NCI-H748 (cell line): ENCODE results near the gene GPAM.
"Not testable (repeated sequence)": the region's sequence is repeated elsewhere in the genome, so short reads cannot be mapped to it uniquely, and the experiment has no call there.

Experiments
- DNase-seq: peaks from one replicate; lab custom pipeline; 2025; ENCODE audit not compliant: unreplicated experiment; lab: John Stamatoyannopoulos, UW

GPAM gene

DNA sequence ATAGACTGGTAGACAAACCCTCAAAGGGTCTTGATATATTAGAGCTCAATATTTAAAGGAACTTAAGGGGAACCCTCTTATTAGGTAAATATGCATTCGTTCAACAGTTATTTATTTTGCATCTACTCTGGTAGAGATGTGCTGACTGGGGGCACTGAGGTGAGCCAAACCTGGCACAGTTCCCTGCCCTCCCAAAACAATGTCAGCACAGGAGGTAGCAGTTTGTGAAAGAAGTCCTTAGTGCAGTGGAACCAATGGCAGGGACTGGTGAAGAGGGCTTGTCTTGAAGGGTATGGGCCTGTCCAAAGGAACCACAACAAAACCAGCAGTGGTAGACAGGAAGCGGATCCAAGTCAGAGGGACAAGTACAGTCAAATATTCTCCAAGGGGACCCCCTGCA lies 32.6 kb upstream of the GPAM start:
- no peak for DNase-seq

DNA sequence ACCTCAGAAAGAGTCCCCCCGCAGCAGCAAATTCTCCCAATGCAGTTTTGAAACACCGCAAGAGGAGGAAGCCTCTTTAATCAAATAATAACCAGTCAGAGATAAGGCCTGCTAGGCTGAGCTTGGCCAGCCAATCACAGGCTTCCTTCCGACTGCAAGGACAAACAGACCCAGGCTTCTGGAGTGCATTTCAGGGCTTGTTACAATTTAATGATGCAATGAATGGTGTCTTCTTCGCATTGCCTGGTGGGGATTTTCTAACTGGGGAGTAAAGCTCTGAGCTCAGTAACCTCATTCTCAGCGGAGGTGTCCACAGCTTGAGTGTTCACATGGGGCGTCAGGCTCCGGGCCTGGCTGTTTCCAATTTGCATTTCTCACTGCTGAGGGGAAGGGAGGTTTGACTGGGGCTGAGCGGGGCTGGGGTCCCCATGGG lies 31.8 kb upstream of the GPAM start:
- no peak for DNase-seq

DNA sequence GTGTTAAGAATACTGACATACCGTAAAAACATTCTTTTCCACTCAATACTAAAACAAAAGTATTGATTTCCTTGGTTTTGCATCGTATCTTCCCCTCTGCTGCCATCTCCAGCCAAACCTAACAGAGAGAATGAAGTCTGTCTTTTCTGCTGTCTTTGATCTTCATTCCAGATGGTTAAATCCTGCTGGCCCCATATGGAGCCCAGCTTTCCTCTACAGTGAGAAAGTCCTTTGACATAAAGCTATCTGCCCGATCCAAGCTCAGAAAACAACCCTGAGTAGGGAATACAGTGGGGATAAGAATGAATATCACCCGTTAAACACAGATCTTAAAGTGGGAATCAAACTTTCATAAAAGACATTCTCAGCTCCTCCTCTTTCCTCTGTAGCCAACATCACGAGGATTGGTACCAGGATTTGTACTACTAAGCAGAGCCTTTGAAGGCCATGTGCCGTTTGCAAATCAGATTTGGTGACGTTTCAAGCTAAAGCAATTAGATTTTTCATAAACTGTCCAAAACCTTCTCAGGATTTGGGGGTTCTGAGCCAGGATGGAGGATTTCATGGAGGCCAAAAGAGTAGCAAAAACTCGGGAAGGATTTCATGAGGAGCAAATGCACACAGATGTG lies 30.8 kb upstream of the GPAM start:
- no peak for DNase-seq

DNA sequence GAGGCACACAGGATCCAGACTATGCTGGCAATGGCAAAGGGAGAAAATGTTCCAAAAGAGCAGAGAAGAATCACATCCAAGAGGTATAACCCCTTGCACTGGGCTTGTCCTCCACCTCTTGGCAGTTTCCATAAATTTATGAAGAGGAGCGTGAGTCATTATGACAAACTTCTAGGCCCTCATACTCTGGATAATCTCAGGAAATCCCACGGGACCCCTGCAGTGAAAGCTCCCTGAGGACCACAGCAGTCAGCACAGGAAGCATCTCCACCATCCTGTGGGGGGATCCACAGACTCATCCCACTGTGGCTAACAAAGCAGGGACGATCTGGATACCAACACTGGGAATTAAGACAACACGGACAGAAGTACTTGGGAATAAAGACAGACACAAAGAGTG lies 30.3 kb upstream of the GPAM start:
- DNase-seq: no peak

DNA sequence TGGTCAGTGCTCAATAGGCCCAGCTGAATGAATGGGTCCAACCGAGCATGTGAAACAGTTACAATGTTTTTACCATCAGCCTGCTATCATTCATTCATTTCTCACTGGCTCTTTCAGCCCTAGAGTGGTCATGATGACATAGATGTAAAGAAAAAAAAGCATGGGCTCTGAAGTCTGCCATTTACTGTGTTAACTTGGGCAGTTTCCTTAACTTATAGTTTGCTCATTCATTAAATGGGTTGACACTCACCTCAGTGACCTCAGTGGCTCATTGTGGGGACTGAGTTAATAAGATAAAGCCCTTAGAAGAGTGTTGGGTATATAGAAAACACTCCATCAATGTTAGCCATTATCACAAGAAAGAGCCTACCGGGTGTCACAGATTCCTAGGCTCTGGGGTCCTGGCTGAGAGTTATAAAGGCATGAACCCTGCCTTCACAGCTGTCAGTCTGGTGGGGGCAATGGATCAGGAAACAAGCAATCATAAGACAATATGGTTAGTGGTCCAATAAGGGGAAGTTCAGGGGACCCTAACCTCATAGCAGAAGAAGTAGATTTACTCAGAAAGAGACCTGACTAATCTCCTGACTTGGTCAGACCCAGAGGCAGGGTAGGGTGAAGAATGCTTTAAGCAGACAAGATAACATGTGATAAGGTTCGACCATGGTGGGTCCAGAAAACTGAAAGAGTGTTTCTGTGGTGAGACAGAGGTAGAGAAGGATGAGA lies 29.7 kb upstream of the GPAM start:
- no peak for DNase-seq

DNA sequence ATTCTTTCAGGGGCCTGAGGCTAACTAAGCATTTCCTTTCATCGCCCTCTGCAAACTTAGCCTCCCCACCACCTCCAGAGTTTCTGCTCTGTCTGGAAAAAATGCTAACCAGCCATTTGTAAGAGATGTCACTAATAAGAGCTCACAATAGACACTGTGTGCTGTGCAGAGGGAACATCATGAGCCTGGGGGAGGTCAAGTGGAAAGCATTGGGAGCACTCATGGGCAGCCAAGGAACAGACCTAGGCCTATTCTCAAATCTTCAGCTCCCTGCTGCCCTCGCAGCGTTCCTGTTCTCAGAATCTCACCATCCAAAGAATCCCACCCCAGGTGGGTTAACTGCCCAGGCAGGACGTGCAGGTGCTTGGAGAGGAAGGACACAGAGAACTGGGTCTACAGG lies 27.1 kb upstream of the GPAM start:
- DNase-seq: no peak

DNA sequence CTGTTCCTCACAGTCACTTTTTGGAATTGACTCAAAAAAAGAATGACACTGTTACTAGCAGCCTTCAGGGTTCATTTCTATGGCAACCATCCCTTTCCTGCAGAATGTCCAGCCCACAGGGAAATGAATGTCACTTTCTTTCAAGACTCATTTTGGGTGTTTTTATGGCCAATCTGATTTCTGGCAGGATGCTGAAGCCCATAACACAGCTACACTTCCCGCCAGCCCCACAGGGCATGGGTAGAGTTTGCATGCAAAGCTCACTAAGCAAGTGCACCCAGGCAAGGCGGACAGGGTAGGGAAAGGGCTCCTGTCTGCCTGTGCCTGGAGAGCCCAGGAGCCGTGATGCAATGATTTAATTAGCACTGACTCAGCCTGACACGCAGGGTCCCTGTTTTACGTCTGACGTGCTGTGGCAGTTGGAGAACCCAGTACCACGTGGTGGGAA lies 26.1 kb upstream of the GPAM start:
- no peak for DNase-seq

DNA sequence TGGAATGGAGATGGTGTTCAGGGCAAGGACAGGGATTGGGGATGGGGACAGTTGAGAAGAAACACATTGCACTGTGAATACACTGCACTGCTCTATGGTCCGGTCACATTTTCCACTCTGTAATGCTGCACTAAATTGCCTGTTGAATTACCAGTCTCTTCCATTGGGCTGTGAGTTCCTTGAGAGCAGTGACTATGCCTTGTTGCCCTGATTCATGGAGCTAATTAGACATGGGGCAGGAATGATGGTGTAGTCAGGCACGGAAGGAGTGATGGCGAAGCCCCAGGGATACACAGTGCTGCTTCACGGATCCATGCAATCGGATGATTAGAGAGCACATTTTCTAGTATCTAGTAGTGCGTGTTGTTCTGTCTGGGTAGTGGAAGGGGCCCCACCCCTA lies 25.4 kb upstream of the GPAM start:
- DNase-seq: no peak

DNA sequence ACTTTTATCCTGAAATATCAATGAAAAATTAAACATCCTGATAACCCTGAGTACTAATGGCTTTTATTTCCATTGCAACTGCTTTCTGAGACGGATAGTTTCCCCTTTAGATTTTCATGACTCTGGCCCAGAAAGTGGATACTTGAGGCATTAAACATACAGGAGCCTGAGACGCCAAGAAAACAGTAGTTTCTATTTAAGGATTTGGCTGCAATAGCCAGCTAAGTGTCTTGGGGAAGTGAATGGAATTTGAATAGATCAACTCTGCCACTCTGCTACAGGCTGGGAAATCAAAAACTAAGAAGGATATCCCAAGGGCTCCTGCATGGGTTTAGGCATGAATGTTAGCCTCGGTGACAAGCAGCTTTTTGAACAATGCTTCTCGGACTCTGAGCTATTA lies 24.7 kb upstream of the GPAM start:
- DNase-seq: no peak

DNA sequence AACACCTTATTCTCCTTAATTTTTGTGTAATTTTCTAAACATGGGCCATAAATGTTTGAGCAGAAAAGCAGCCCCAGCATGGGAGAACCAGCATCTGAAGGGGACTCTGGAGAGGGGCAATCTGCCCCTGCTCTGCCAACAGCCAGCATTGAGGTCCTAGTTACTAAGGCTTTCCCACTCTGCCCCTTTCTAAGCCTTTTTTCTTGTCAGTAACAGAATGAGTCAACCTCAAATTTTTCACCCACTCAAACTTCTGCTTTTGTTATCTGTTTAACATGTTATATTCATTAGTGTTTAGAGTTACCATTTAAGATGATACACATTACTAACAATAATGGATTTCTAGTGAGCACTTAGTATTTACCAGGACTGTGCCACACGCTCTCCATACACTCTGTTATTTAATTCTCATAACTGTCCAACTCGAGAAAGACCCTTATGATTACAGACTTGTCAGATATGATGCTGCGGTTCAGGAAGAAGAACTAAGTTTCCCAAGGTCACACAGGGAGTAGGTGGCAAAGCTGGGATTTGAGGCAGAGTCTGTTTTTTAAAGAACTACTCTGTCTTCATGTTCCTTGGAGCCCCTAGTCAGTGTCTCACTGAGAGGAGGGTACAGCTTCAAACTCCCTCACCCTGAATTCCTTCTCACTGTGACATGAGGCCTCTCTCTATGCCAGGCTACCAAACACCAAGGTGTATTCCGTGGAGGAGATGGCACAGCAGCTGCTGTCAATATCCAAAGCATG lies 19.9 kb upstream of the GPAM start:
- no peak for DNase-seq

DNA sequence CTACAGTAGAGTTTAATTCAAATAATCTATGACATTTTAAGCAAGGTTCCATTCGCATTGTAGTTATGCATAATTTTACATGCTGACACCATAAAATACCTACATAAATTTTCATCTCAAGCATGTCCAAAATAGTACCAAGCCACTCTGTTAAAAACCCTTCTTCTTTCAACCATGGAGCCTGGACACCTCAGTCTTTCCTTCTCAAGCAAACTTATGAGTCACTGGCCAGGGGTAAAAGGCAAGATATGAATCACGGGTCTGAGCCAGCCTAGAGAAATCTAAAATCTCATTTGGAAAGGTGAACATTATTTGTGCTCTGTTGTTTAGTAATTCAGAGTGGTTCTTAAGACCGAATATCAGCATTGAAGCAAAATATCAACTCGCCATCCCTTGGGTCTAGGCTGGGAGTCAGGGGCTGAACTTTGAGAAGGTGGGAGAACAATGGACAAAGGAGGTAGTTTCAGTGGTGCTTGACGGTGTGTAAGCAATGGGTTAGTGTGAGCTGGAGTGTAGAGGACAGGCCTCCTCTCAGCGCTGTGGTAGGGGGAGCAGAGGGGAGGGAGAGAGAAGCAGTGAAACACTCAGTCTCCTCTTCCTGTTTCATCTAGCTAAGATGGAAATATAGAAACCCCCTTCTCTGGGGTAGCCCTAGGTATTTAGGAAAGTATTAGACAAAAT lies 19.1 kb upstream of the GPAM start:
- DNase-seq: no peak

DNA sequence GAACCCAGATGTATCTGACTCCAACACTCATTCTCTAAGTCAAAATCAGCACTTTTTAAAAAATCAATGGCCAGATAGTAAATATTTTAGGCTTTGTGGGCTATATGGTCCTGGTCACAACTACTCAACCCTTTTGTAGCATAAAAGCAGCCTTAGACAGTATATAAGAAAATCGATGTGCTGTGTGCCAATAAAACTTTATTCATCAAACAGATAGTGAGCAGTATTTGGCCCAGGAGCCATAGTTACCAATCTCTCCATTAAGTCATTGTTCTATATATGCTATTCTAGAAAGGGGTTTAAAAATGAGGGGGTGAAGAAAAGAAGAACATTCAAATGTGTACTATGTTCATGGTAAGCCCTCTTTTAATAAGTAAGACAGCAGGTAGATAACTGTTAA lies 18.5 kb upstream of the GPAM start:
- no peak for DNase-seq

DNA sequence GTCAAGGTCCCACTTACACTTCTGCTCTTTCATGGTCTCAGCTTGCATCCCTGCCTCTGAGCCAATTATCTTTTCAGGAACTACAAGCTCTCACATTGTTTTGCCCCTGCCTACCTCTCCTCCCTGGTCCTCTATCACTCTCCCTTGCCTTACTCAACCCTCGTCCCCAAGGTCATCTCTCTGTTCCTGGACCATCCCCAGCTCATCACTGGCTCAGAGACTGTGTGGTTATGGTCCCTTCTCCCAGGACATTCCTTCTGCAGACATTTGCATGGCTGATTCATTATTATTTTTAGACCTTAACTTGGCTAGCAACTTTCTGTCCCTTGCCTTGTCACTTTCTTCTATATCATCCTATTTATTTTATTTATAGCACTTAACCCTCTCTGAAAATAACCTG lies 17.8 kb upstream of the GPAM start:
- no peak for DNase-seq

DNA sequence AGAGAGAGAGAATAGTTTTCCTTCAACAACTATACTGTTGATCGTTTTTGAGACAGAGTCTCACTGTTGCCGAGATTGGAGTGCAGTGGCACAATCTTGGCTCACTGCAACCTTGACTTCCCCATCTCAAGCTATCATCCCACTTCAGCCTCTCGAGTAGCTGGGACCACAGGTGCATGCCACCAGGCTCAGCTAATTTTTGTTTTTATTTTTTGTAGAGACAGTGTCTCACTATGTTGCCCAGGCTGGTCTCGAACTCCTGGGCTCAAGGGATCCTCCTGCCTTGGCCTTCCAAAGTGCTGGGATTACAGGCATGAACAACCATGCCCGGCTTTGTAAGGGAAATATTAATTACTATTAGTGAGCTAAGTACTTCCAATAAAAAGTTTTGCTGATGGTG lies 16.7 kb upstream of the GPAM start:
- not testable (repeated sequence) for DNase-seq

DNA sequence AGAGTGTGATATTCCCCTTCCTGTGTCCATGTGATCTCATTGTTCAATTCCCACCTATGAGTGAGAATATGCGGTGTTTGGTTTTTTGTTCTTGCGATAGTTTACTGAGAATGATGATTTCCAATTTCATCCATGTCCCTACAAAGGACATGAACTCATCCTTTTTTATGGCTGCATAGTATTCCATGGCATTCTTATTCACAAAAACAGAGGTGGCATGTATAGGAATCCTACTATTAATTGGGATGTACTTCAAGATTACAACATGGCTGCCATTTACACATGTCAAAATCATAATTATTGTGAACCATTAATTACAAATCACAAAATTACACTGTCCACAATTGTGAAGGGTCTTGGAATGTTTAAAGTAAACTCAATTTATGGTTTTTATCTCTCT lies 14.1 kb upstream of the GPAM start:
- not testable (repeated sequence) for DNase-seq

DNA sequence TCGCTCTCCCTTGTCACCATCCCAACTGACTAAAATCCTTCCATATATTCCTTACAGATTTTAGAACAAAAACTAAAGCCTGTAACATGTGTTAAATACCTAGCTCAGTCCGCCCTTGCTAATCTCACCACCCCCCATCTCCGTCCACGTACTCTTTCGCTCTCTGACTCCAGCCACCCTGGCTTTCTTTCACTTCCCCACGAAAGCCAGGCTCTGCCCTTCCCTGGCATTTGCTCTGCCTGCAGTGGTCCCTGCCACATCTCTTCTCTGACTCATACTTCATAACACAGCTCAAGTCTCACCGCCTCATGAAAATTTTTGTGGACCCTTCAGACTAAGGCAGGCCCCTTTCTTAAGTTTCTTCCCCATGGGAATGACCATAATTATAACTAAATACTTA lies 11.7 kb upstream of the GPAM start:
- no peak for DNase-seq

DNA sequence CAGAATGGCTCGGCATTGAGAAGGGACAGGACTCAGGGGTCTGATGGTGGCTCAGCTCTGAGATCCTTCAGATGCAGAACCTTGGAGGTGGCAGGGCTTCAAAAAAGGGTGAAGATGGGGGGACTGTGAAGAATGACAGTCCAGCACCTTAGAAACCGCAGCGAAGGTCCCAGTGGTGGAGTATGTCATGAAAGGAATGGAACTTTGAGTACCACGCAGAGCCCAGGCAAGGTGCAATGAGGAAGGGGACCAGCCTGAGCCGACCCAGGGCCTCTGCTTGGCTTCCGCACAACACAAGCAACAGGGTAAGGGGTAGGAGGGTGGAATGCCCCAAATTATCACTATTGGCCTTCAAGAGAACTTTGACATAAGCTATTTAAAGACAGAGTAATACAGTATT lies 8.2 kb upstream of the GPAM start:
- DNase-seq: no peak

DNA sequence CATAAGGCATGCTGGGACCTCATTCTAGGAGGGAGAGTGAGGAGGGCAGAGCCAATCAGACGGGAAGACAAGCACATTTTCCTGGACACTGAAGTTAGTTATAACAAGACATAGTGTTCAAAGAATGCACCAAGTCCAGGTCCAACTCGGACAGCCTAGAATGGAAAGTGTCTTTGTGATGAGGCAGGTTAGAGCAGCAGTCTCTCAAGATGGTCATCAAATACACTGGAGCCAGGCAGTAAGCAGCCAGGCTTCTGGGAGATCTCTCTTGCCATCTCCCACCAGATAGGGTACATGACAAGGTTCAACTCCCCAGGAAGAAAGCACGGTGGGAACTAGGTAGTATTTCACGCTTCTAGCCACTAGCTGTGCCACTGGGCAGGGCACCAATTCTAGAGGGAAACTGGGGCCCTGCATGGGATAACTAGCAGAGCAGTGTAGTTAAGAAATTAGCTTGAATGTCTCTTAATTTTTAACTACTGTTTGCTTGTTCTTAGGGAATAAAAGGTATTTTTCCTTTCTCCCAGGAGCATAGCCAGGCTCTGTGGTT lies 7.6 kb upstream of the GPAM start:
- no peak for DNase-seq

DNA sequence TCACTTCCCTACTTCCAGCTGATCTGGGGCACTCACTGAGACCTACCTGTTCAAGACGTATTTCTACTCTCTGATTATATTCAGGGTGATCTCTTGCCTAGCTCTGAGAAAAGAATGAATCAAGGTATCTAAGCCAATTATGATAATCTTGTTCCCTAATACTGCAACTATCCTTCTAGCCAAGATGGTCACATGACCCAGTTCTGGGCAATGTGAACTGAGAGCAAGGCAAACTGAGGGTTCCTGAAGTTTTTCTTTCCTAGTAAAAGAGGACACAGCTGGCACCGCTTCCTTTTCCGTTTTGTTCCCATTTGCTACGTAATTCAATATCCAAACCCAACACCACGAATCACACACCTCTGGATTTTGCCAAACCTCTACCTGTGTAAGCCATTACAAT lies 5.9 kb upstream of the GPAM start:
- DNase-seq: no peak

DNA sequence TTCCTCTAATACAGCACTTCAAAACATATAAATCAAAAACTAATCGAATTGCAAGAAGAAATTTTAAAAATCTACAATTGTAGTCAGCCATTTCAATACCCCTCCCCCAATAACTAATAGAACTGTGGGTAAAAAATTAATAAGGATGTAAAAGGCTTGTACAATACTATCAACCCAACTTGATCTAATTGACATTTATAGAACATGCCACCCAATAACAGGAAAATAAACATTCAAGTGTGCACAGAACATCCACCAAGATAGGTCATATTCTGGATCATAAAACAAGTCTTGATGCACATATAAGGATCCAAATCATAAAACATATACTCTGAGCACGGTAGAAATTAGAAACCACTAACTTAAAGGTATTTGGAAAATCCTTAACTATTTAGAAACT lies 4.0 kb upstream of the GPAM start:
- no peak for DNase-seq

DNA sequence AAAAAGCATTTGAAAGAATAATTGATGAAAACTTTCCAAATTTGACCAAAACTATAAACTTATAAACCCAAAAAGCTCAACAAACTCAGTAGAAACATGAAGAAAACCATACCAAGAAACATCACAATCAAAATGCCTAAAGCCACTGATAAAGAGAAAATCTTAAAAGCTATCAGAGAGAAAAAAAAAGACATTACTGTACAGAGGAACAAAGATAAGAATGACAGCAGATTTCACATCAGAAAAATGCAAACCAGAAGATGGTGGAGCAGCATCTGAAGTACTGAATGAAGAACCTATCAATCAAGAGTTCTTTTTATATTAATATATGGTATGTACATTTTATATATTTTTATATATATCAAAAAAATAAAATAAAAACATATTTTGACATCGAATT lies 2.4 kb upstream of the GPAM start:
- DNase-seq: no peak
